ENCODE data around the gene SIX2. TPM values are rescaled to one million over a fixed set of nuclear protein-coding genes. Genes with fewer than 3 reads are reported as not detected.
"Not testable (repeated sequence)": the region's sequence is repeated elsewhere in the genome, so short reads cannot be mapped to it uniquely, and the experiment has no call there.

The SIX2 gene
- total and polyA plus RNA-seq, 2 of the 13 experiments (the other 11 are each of a cell fraction or from before 2014, with no cell fraction given), result not detected

DNA sequence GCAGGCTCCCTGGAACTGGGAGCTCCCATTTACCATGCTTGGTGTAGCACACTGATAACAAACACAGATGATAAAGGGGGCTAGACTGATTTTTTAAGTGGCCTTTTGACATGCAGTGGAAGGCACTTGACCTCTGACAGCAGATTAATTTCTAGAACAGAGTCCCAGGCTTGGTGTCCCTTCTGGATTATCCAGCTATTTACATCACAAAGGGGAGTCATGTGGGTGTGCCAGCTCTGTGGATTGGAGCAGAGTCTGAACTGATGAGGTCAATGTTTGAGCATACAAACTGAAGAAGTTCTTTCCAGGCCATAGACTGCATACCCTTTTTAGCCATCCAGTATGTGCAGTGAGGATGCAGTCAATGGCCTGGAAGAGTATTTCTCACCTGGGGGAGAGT is 31.5 kb upstream of the SIX2 start:
- H3K4me3 ChIP-seq (replicated peaks in 1 of 3; ENCODE audit: insufficient read depth in 1 of 3, low read depth in 2 of 3, low read length in 3 of 3), result no peak overlapping the region
- POLR2A ChIA-PET, result no interaction called here
- no peaks in the 10 kb centered on the region for H4K20me1 ChIP-seq (ENCODE audit: insufficient read depth, low read length)
- intact Hi-C loops (cut with micrococcal nuclease; ENCODE audit: unreplicated experiment) (no loop called here), in situ Hi-C loops (cut with HindIII; ENCODE audit: extremely low pct_ligation_motif_present, low pct_unique_long_range_greater_than_20kb) (no loop called here)
- H3K79me2 ChIP-seq (ENCODE audit: insufficient read depth, low read length), result no peaks in the 10 kb centered on the region
- no peak overlapping the region for H2AFZ ChIP-seq (ENCODE audit: low read length)
- no peak overlapping the region for H3K9ac ChIP-seq (ENCODE audit: insufficient read depth, low read depth, low read length)
- H3K36me3 ChIP-seq (replicated peaks in 1 of 2; ENCODE audit: control insufficient read depth in 1 of 2, insufficient read depth in 2 of 2, low read length in 2 of 2), result no peaks in the 10 kb centered on the region
- no peak overlapping the region for H3K27ac ChIP-seq (ENCODE audit: extremely low read length, insufficient read depth, low read length)
- no peak for TF ChIP-seq ZNF563 (CRISPR knock-in tag; IDR thresholded peaks at IDR 0.05)
- no peak for TF ChIP-seq SMC3 (IDR thresholded peaks at IDR 0.05; ENCODE audit: low read length)
- TF ChIP-seq ZNF558 (CRISPR knock-in tag; IDR thresholded peaks at IDR 0.05; ENCODE audit: borderline replicate concordance), result no peak
- no peak for TF ChIP-seq ZNF30 (CRISPR knock-in tag; IDR thresholded peaks at IDR 0.05)
- no peak for TF ChIP-seq MTF1 (CRISPR knock-in tag; IDR thresholded peaks at IDR 0.05)
- TF ChIP-seq YY1 (IDR thresholded peaks at IDR 0.05; ENCODE audit: insufficient read depth, insufficient replicate concordance, low read depth, low read length), result no peak
- no peak for TF ChIP-seq ZNF724P (CRISPR knock-in tag; IDR thresholded peaks at IDR 0.05; ENCODE audit: borderline replicate concordance)
- no peak for TF ChIP-seq SOX6 (IDR thresholded peaks at IDR 0.05)
- no peak for TF ChIP-seq SOX6 (CRISPR knock-in tag; IDR thresholded peaks at IDR 0.05)
- TF ChIP-seq NONO (IDR thresholded peaks at IDR 0.05), result no peak
- no peak for TF ChIP-seq NONO (CRISPR knock-in tag; conservative IDR thresholded peaks at IDR 0.05)
- no peak for TF ChIP-seq TAF1 (CRISPR knock-in tag; IDR thresholded peaks at IDR 0.05)
- DNase-seq (ENCODE audit: low spot score) (no peak), ATAC-seq (no peak), FAIRE-seq (no peak)
- no TSS peak for BruUV-seq (replicated peaks)
- H3K4me2 ChIP-seq (ENCODE audit: low read depth, low read length), result no peak overlapping the region
- no peaks in the 10 kb centered on the region for H3K9me3 ChIP-seq (ENCODE audit: low read length)
- H3K4me1 ChIP-seq (ENCODE audit: insufficient read depth, low read length), result no peaks in the 10 kb centered on the region
- peaks cover 0 to 4% of the 10 kb centered on the region in 2 experiments; a peak in 1 of 5 replicates for H3K27me3 ChIP-seq (ENCODE audit: control insufficient read depth in 1 of 2, insufficient read depth in 2 of 2, low read length in 2 of 2)
- CTCF ChIA-PET (ENCODE audit: low intra/inter-chr PET ratio, low total read pairs), result no interaction called here

DNA sequence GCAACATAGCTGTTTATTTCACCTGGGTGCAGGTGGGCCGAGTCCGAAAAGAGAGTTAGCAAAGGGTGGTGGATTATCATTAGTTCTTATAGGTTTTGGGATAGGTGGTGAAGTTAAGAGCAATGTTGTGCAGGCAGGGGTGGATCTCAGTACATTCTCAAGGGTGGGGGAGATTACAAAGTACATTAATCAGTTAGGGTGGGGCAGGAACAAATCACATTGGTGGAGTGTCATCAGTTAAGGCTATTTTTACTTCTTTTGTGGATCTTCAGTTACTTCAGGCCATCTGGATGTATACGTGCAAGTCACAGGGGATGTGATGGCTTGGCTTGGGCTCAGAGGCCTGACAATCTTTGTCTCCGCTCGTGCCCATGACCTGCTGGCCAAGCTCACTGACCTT is 30.6 kb upstream of the SIX2 start:
- H3K4me2 ChIP-seq (ENCODE audit: low read depth, low read length); CTCF ChIA-PET (ENCODE audit: low intra/inter-chr PET ratio, low total read pairs); H3K4me3 ChIP-seq (replicated peaks in 1 of 3; ENCODE audit: insufficient read depth in 1 of 3, low read depth in 2 of 3, low read length in 3 of 3); H2AFZ ChIP-seq (ENCODE audit: low read length); H3K79me2 ChIP-seq (ENCODE audit: insufficient read depth, low read length); H3K27ac ChIP-seq (ENCODE audit: extremely low read length, insufficient read depth, low read length); H3K36me3 ChIP-seq (replicated peaks in 1 of 2; ENCODE audit: control insufficient read depth in 1 of 2, insufficient read depth in 2 of 2, low read length in 2 of 2); H3K9me3 ChIP-seq (ENCODE audit: low read length); ATAC-seq; H3K9ac ChIP-seq (ENCODE audit: insufficient read depth, low read depth, low read length); H4K20me1 ChIP-seq (ENCODE audit: insufficient read depth, low read length); H3K27me3 ChIP-seq (ENCODE audit: control insufficient read depth in 1 of 2, insufficient read depth in 2 of 2, low read length in 2 of 2); DNase-seq (ENCODE audit: low spot score); H3K4me1 ChIP-seq (ENCODE audit: insufficient read depth, low read length); in situ Hi-C loops (cut with HindIII; ENCODE audit: extremely low pct_ligation_motif_present, low pct_unique_long_range_greater_than_20kb); BruUV-seq (replicated peaks); FAIRE-seq; POLR2A ChIA-PET; intact Hi-C loops (cut with micrococcal nuclease; ENCODE audit: unreplicated experiment): not testable (repeated sequence)
- 45% methylated on average over 5 of the region's 5 CpGs for WGBS (ENCODE audit: low lambda C conversion rate)

DNA sequence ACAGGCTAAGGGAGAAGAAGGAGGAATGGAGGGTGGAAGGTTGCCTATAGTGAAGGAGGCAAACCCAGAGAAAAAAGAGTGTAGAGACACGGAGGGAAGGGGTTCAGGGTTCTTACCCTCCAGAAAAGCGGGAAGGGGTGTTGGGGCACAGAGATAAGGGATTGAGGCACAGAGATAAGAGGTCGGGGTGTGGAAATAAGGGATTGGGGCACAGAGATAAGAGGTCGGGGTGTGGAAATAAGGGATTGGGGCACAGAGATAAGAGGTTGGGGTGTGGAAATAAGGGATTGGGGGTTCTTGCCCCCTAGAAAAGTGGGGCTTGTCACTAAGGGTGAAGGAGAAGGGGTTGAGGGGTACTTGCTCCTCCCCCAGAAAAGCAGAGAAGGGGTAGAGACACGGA is 29.6 kb upstream of the SIX2 start:
- POLR2A ChIA-PET, result not testable (repeated sequence)

More for the DNA sequence above, 29.6 kb upstream of the SIX2 start:
- H3K27ac ChIP-seq (ENCODE audit: extremely low read length, insufficient read depth, low read length); H3K79me2 ChIP-seq (ENCODE audit: insufficient read depth, low read length); H3K4me3 ChIP-seq (replicated peaks in 1 of 3; ENCODE audit: insufficient read depth in 1 of 3, low read depth in 2 of 3, low read length in 3 of 3); H3K27me3 ChIP-seq (ENCODE audit: control insufficient read depth in 1 of 2, insufficient read depth in 2 of 2, low read length in 2 of 2); H3K36me3 ChIP-seq (replicated peaks in 1 of 2; ENCODE audit: control insufficient read depth in 1 of 2, insufficient read depth in 2 of 2, low read length in 2 of 2); H3K4me2 ChIP-seq (ENCODE audit: low read depth, low read length); H3K9me3 ChIP-seq (ENCODE audit: low read length); H2AFZ ChIP-seq (ENCODE audit: low read length); H4K20me1 ChIP-seq (ENCODE audit: insufficient read depth, low read length); ATAC-seq; FAIRE-seq; in situ Hi-C loops (cut with HindIII; ENCODE audit: extremely low pct_ligation_motif_present, low pct_unique_long_range_greater_than_20kb); BruUV-seq (replicated peaks); CTCF ChIA-PET (ENCODE audit: low intra/inter-chr PET ratio, low total read pairs); DNase-seq (ENCODE audit: low spot score); H3K9ac ChIP-seq (ENCODE audit: insufficient read depth, low read depth, low read length); H3K4me1 ChIP-seq (ENCODE audit: insufficient read depth, low read length); intact Hi-C loops (cut with micrococcal nuclease; ENCODE audit: unreplicated experiment): not testable (repeated sequence)
- WGBS (ENCODE audit: low lambda C conversion rate), result 11% methylated on average over 5 of the region's 5 CpGs

Data from HepG2 (cell line).